Cardiac fibroblast (primary cell): ENCODE results near the gene XCL1.
A peak's percentile ranks its signal among the peaks of the same experiment; 100 is the strongest.

Experiments used
- DNase-seq, 2 donors: peaks; one replicate each; pipeline versions ENCODE4 v3.0.0 to v3.0.0-alpha.2; 2010; ENCODE audit warnings: low read depth in 2 of 2
- H3K4me3 ChIP-seq, 2 donors: replicated peaks in 1 of 2; 1 replicate in 1 of 2; 2 replicates in 1 of 2; pipeline ENCODE4 v1.5.1; 2011; ENCODE audit warnings: low read depth in 2 of 2, low read length in 2 of 2, mild to moderate bottlenecking in 2 of 2, moderate library complexity in 1 of 2
- TF ChIP-seq, protein P1 (sequence below): IDR thresholded peaks from one replicate; pipeline ENCODE4 v1.5.1; 2011; ENCODE audit warnings: low read depth, mild to moderate bottlenecking, low read length, inconsistent platforms

XCL1 gene

DNA sequence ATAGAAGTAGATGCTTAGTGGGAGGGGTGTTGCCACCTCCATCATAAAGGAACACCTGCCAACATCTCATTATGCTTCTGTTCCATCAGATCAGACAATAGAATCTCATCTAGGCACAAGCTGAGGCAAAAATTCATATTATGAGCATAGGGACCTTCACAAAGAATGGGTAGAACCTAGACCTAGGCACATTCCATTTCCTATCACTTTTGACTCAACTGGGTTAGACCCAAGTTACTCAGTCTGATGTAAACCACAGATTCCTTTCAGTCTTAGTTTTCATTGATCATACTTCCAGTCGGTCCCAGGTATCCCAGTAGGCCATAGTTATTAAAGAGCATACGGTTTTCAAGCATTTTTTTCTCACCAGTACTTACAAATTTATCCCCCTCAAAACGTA, 21.7 kb downstream of the XCL1 start:
- TF ChIP-seq, protein P1, sequence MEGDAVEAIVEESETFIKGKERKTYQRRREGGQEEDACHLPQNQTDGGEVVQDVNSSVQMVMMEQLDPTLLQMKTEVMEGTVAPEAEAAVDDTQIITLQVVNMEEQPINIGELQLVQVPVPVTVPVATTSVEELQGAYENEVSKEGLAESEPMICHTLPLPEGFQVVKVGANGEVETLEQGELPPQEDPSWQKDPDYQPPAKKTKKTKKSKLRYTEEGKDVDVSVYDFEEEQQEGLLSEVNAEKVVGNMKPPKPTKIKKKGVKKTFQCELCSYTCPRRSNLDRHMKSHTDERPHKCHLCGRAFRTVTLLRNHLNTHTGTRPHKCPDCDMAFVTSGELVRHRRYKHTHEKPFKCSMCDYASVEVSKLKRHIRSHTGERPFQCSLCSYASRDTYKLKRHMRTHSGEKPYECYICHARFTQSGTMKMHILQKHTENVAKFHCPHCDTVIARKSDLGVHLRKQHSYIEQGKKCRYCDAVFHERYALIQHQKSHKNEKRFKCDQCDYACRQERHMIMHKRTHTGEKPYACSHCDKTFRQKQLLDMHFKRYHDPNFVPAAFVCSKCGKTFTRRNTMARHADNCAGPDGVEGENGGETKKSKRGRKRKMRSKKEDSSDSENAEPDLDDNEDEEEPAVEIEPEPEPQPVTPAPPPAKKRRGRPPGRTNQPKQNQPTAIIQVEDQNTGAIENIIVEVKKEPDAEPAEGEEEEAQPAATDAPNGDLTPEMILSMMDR = no peak
- H3K4me3 ChIP-seq = no peak overlapping the region
- no peak for DNase-seq

DNA sequence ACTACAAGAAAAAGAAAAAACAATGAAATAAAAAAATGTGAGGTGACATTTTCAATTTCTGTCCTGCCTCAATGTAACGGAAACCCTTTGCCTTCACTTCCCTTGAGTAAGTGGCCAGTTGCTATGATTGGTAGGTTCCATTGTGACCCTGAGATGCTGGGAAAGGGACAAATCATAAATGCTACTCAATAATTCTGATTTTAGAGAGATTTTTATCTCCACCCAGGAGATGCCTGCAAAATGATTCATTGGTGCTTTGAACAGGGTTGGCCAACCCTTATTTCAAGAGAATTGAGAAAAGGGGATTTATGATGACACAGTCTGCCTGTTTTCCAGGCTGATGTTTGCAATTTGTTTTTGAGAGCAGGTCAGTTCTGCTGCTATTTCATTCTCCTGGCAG, 22.5 kb downstream of the XCL1 start:
- TF ChIP-seq, protein P1 = no peak
- peak in 1 of 2 donors; percentile 14 for DNase-seq

DNA sequence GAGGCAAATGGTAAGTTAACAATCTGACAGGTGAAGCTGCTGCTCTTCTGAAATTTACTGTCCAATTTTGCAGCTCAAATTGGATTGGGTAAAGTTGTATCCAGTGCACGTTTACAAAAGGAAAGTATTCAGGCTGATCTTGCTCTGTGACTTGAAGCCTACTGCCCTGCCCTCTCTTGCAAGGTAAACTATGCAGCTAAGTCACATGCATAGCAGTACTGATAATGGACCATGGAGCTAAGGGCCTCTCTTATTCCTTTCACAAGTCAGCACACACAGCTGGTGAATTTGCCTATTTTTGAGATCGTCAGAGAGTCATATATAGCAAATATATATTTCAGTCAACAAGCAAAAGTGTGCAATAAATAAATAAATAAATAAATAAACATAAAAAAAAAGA, 23.2 kb downstream of the XCL1 start:
- no peak for DNase-seq
- TF ChIP-seq, protein P1 = no peak
- H3K4me3 ChIP-seq = no peak overlapping the region

More for the DNA sequence above, 22.5 kb downstream of the XCL1 start:
- no peak overlapping the region for H3K4me3 ChIP-seq

DNA sequence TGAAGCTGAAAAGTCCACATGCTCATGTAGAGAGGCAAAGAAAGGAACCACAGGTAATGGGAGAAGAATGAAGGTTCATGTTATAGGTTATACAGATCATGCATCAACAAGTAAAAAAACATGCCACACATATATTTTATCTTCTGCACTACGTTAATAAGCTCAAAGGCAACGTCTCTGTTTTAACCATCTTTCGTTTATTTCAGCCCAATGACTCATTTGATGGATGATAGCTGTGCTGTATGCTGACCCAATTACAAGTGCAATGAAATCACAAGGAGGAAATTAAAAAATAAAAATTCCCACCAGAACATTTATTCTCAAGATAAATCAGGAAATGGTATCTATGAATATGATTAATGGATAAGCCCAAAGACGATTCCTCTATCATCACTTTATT, 24.6 kb downstream of the XCL1 start:
- H3K4me3 ChIP-seq = no peak overlapping the region
- DNase-seq = no peak
- TF ChIP-seq, protein P1 = no peak

DNA sequence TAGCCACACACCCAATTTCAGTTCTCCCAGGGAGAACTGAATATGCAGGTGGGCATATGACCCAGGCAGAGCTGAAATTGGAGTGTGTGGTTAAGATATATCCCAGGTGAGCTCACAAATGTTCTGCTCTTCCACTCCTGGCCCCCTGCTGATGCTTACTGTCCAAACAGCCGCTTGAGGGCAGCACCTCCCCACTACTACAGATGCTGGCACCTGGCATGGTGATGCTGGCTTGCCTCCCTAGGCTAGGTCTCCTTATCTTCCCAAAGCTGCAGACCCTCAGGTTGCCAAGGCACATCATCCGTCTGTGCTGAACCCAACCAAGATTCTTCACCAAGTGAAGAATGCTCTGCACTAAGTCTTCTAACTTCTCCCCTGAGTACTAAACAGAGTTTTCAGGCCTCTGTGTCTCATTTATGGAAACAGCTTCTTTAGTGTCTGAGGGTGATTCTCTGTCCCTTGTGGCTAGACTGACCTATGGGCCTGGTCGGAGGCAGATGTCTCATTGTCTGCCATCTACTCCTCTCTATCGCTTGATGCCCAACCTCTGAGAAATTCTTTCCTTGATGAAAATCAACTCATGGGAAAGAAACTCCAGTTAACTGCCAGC, 27.2 kb downstream of the XCL1 start:
- TF ChIP-seq, protein P1 = peak; percentile 80
- DNase-seq = peak; percentile 69 to 73
- H3K4me3 ChIP-seq = no peak overlapping the region

DNA sequence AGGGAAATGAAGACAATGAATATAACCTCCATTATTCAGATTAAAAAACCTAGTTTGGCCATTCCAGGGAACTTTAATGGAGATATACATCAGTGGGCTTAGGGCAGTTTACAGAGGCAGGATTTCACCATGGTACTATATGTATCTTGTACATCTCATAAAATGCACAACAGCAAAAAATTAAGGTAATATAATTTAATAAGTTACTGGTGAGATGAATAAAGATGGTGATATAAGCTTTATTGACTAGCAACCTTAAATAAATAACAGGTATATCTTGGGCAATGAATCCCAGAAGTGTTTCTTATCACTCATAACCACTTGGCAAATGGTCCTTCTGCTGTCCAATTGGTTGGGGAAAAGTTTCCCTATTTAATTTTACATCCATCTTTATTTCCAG, 29.0 kb downstream of the XCL1 start:
- DNase-seq = no peak
- H3K4me3 ChIP-seq = no peak overlapping the region
- TF ChIP-seq, protein P1 = no peak

DNA sequence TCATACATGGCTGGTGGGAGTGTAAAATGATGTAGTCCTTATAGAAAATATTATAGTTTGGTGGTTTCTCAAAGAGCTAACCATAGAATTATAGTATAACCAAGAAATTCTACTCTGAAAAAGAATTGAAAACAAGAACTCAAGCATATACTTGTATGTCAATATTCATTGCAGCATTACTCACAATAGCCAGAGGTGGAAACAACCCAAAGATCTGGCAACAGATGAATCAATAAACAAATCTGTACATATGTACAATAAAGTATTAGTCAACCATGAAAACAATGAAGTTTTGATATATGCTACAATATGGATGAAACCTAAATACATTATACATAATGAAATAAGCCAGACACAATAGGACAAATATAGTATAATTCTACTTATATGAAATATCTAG, 29.7 kb downstream of the XCL1 start:
- TF ChIP-seq, protein P1 = no peak
- H3K4me3 ChIP-seq = no peak overlapping the region
- DNase-seq = no peak
